NCI-H1092 treated with DMSO at 0.1 percent for 48 hours (cell line): Measurements from ENCODE around the gene GLUD1.
"Not testable (repeated sequence)": the region's sequence is repeated elsewhere in the genome, so short reads cannot be mapped to it uniquely, and the experiment has no call there.

Experiments used
- DNase-seq: peaks from one replicate; lab custom pipeline; 2025; lab: John Stamatoyannopoulos, UW

Gene GLUD1

DNA sequence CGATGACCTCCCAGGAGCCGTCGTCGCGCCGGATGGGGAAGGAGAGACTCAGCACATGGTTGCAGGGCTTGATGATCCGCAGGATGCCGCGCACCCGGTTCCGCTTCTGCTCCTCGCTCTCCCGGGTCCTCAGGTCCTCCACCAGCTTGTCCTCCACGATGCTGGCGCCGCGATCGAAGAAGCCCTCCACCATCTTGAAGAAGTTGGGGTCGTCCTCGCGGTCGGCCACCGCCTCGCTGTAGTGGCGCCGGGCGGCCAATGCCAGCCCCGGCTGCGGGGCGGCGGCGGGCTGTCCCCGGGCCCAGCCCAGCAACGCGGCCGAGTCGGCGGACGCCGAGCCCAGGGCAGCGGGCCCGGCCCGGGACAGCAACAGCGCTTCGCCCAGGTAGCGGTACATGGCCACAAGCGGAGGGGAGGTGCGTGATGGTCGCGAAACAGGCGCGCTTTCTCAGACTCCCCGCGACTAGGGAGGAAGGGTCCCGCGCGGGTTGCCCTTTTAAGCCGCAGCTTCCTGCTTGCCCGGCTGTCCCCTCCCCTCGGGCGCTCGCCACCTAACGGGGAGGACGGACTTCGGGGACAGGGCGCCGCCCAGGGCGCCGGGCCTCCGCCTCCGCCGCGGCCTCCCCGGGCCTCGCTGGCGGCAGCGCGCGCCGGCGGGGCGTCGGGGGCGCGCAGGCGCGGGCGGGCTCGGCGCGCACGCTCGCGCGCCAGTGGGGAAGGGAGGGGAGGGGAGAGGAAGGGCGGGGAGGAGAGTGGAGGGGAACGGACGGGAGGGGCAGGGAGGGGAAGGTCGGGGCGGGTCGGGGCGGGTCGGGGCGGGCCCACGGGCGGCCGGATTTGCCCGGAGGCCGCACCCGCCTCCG, at the start of gene GLUD1, which contains the start of gene SHLD2:
GLUD1 (minus strand) TSS at position 471 of the 863 bp plus-strand sequence; CDS start at position 397, 74 bp downstream.
SHLD2 (plus strand) TSS at position 834 of the 863 bp plus-strand sequence. CDS start 56,149 bp downstream, outside the sequence.
- peak; percentile 79 for DNase-seq

DNA sequence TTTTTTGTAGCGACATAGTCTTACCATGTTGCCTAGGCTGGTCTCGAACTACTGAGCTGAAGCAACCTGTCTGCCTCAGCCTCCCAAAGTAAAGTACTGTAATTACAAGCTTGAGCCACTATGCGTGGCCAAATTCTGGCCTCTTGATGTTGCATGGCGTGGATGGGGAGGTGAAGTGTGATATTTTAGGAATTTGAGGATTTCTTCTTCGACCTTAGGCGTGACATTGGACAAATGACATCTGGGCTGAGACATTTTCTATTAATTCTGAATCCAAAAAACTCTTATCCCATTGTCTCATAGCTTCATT, 48.4 kb upstream of the GLUD1 start:
- DNase-seq = not testable (repeated sequence)

DNA sequence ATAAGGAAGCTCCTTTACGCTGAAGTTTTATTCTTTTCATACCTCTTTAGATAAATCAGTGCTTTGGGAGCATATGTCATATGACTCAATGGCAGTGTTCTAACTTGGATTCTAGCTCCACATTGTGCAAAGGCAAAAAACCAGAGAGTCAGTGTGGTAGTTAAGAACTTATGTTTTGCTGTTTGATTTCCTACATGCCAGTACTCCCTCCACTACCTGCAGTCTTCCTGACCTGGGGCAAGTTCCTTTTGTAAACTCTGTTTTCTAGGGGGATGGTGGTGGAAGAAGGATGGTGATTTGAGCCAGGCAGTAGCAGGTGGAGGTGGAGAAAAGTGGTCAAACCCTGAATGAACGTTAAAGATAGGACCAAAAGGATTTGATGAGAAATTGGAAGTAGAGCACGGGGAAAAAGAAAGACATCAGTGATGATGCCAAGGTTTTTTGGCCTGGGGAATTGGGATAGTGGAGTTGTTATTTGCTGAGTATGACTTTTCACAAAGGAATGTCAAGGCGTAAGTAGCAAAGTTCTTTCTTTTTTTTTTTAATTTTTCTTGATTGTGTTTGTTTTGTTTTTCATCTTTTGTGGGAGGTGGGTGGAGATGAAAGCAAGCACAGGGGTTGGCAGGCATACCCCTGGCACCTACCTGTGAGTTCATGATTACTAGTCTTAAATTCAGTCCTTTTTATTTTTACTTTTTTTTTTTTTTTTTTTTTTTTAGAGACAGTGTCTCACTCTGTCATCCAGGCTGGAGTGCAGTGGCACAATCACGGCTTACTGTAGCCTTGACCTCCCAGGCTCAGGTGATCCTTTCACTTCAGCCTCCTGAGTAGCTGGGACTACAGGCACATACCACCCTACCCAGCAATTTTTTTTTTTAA, 47.8 kb upstream of the GLUD1 start:
- not testable (repeated sequence) for DNase-seq

DNA sequence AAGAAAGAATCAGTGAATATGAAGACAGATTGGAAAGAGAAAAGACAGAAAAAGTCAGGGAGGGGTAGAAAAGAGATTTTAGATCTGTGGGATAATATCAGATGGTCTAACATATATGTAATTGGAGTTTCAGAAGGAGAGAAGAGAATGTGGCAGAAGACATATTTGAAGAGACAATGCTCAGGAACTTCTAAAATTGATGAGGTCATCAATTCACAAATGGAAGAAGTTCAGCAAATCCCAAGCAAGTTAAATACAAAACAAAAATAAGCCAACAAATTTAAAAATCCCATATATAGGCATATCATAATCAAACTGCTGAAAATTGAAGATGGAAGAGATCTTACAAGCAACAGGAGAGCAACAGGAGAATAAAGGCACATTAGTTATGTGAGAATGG, 42.8 kb upstream of the GLUD1 start:
- DNase-seq = not testable (repeated sequence)

DNA sequence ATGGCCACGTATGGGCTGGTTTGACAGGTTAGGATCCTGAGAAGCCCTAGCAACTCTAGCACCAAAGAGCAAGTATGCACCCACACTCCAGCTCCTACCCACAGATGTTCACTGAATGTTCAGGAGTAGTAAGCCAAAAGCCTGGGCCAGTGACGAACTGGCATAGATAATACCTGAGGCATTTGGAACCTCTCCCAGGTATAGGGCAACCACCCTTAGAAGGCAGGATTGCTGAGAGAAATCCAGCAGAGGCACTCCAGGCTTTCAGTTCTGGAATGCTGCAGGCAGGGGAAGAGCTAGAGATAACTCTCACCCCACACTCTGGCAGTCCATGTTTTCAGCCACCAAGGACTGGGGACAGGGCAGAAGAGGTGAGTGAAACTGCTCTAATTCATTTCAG, 39.8 kb upstream of the GLUD1 start:
- not testable (repeated sequence) for DNase-seq

DNA sequence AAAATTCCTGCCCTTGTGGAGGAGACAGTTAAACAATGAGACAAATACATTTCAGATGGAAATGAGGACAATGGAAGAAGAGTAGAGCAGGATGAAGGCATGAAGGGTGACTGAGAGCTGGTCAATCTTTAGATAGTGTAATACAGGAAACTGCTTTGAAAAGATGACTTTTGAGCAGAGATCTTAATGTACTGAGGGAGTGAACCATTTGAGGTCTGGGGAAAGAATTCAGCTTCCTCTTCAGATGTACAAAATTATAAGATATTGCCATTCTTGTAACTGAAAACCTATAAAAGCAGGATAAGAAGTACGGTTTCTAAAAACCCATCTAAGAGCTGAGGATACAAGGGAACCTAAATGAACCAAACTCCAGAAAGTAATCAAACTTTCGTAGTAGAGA, 39.3 kb upstream of the GLUD1 start:
- DNase-seq = not testable (repeated sequence)

DNA sequence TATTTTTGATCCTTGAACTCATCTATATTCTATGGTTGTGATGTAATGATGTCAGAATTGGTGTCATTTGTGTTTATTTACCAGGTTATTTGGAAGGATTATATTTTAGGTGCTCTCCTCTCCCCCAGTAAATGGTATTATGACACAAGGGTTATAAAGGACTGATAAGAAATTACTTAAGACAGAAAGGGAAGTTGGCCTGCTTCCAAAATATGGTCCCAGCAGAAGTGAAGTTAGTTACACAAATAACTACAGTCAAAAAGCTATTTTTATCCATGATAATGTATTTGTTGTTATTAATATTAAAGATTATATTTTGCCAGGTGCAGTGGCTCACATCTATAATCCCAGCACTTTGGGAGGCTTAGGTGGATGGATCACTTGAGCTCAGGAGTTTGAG, 37.5 kb upstream of the GLUD1 start:
- DNase-seq = not testable (repeated sequence)

DNA sequence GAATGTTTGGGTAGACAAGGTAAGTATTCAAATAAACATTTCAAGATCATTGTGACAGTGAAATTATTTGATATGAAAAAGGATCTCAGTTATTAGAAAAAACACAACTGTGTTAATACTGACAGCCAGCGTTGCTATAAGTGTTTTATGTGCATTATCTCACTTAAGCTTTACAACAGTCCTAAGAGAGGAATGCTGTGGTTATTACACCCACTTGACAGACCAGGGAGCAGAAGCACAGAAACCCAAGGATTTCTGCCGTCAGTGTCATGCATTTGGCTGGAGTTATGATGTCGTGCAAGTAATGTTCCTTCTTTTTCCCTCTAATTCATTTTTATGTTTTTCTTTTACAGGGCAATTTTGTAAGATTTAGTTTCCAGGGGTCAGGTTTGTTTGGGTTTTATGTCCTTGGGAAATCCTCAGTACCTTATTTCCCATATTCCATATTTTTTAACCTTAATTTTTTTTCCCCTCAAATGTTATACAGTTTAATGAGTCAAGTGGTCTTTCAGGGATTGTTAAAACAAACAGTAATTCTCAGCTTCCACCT, 33.0 kb upstream of the GLUD1 start:
- not testable (repeated sequence) for DNase-seq

DNA sequence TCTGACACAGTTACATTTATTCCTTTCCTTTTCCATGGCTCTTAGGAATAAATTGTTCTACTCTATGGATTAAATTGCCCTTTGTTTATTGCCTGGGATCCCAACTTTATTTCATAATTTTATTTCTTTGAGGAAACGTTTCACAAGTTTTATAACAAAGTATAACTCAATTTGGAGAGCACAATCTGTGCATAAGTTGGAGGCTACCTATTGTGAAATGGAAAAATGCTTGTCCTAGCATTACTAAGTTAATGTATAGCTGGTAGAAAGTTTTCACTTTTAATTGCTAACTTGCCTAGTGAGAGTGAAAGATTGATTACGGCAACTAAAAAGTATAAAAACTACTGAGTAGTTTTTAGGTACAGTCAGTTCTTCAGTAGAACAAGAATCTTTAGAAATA, 32.4 kb upstream of the GLUD1 start:
- DNase-seq = not testable (repeated sequence)

DNA sequence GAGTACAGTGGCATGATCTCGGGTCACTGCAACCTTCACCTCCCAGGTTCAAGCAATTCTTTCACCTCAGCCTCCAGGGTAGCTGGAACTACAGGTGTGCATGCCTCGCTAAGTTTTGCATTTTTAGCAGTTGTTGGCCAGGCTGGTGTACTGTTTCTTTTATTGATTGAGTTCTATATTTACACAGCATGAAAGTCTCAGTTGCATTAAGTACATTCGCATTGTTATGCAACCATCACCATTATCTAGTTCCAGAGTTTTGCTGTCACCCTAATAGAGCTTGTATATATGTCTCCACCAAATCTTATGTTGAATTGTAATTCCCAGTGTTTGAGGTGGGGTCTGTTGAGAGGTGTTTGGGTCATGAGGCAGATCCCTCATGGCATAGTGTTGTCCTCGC, 28.7 kb upstream of the GLUD1 start:
- DNase-seq = not testable (repeated sequence)

DNA sequence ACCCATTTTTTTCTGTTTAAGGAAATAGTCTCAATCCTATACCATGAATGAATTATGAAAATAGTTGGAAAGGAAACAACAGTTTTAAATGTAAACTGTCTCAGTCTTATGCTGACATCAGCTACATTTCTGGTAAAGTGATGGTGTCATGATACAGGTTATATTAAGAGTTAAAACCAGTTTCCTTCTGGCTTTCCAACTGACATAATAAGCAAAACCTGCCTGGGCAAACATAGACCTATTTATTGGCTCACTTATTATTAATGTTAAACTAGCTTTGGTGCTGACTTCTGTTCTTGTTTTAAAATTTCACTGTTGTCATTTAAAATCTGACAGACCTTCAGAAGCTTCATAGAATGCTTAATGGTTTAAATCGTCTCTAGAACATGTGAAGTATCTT, 24.4 kb upstream of the GLUD1 start:
- not testable (repeated sequence) for DNase-seq

DNA sequence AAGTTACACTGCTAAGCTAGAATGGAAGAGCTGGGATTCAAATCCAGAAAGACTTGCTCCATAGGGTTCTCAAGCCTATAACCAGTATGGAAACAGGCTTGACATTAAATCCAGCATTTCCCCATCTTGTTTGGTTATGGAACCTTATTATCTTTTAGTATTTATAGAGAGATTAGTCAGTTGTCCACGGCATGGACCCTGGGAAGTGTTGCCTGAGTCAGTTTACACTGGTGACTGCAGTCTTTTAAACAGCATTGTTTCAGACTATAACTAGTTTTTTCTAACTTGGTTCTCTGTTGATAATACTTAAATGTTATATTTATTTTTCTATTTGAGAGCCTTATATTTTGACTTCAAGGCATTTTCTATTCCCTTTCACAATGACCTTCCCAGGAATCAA, 23.5 kb upstream of the GLUD1 start:
- not testable (repeated sequence) for DNase-seq

DNA sequence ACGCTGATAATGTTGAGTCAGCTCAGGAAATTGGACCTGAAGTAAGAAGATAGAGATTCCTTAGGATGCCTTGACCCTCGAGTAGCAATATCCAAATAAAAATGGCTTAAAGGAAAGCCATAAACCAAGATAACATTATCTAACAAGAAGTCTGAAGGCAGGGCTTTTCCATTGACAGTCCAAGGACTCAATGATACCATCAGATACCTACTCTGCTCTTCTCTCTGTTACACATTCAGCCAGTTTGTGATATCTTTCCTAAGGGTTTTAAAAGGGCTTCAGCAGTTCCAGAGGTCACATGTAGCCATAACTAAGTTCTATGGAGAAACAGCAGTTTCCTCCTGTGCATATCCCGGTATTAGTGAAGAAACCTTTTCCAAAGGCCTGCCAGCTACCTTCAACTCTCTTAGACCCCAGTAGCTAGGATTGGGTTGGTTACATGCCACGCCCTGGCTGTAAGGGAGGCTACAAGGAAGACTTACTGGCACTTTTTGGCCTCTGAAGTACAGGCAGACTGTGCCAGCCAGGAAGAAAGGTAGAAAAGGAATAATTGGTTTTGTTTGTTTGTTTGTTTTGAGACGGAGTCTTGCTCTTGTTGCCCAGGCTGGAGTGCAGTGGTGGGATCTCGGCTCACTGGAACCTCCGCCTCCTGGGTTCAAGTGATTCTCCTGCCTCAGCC, 10.9 kb upstream of the GLUD1 start:
- no peak for DNase-seq

DNA sequence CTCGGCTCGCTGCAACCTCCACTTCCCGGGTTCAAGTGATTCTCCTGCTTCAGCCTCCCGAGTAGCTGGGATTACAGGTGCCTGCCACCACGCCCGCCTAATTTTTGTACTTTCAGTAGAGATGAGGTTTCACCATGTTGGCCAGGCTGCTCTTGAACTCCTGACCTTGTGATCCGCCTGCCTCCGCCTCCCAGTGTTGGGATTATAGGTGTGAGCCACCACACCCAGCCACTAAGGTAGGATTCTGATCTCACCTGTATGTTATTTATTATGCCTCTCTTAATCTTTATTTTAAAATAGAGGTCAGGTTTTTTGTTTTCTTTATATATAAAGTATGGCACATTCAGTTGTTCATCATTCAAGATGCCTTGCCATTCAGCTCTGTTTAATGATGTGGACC, 10.1 kb upstream of the GLUD1 start:
- not testable (repeated sequence) for DNase-seq

DNA sequence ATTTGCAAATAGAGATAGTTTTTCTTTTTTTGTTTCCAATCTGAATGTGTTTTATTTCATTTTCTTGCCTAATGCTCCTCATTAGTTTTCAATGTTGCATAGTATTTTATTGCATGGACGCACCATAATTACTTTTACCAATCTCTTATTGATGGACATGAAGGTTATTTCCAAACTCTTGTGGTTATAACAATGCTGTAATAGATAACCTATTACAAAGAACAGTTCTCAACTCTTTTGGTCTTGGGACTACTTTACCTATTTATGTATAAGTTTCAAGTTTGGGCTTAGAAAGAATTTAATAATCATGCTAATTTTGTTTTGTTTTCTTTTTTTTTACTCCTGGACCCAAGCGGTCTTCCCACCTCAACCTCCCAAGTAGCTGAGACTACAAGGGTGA, 7.4 kb upstream of the GLUD1 start:
- no peak for DNase-seq

DNA sequence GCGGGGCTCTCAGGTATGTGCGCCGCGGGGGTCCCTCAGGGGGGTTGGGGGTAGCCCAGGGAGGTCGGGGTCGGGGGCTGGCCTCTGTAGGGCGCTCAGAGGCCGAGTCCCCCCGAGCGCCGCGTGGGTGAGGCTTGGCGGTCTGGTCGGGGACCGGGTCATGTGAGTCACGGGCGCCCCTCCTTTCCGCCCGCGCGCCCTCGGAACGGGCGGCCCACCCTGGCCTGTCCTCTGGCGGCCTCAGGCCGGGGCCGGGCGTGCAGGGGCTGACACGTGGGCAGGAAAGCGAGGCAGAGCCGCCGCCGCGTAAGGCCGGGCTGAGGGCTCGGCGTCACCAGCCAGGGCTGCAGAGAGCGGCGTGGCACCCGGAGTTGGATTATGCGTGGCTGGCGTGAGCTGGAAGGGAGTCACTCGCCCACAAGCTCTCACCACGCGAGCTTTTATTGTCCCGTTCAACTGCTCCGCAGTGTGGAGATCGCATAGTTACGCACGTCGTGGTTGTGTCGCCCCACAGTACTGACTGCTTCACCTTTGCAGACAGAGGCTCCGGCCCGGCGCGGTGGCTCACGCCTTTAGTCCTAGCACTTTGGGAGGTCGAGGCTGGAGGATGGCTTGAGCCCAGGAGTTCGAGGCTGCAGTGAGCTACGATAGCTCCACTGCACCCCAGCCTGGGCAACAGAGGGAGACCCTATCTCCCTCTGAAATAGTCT, 748 bp upstream of the GLUD1 start:
- peak; percentile 49 for DNase-seq

DNA sequence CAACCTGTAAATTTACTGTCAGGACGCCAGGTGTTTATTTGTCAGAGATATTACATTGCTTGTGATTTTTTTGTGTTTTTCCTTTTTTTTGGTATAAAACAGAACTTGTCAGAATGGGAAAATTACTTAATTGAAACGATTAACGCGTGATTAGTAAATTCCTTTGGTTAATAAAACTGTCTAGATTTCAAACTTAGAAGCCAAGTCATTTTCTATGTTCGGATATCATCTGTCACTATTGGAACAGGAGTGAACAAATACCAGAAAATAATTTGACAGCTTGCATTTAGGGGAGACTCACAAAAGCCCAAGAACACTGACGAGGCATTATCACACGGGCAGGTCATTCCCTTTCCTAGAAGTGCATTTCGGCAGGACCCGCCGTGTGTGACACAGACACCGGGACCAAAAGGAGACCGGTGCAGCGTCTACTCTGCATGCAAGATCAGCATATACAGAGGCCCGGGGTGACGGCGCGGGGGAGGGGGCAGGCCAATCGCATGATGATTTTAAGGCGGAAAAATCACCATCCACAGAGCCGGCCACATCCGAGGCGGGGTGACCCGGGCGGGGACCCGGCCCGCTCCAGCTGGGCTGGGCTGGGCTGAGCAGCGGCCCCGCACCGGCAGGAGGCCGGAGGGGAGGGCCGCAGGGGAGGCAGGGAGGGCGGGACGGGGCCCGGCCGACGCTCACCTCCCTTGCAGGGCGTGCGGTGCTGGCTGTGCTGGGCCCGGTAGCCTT, 841 bp downstream of the GLUD1 start:
- DNase-seq = peak; percentile 0

DNA sequence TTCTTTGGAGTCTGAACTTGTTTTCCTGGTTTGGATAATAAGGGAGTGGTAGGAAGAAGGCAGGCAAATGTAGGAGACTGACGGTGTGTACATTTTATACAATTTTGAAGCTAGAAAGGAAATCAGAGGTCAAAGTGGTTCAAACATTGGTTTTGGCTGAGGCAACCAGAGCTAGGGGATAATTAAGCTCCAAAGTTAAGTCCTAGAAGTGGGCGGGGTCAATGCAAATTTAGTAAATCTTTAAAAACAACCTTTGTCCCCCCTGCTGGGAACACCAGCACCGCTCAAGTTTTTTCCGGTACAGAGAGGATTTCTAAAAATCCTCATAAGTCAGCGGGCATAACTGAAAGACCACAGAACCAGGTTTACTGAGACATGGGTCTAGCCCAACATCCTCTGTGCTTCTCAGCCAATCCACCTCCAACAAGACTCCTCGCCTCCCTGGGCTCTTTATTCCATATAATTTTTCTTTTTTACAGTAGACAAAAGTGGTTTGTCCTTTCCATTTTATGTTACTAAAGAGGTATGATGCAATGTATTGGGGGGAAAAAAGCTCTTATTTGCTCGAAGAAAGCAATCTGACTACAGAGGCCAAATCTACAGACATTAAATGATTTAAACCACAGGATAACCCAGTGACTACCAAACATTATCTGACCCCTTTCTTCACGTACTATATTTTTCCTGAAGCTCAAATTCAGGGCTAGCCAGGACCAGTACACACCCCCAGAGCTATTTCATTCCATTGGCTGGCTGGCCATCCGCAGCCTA, 1.6 kb downstream of the GLUD1 start:
- DNase-seq = peak; percentile 4

DNA sequence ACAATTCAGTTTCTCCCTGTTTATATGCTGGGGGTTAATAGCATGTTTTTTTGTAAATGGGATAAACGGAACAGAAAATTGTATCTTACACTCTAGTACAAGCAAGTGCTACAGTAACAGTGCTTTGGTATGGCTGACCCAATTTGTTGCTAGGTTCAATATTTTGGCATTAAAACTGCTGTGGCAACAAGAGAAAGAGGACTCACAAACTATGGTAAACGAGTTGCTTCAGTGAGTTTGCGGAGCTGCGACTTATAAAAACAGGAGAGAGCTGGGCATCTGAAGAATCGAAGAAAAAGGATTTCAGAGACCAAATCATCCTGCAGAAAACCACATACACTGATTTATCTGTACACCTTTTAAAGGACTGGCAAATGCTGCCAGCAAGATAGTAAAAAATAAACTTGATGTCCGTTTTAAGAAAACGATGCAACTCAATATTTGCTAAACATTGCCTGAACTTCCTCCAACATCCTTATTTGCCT, 2.2 kb downstream of the GLUD1 start:
- DNase-seq = no peak

DNA sequence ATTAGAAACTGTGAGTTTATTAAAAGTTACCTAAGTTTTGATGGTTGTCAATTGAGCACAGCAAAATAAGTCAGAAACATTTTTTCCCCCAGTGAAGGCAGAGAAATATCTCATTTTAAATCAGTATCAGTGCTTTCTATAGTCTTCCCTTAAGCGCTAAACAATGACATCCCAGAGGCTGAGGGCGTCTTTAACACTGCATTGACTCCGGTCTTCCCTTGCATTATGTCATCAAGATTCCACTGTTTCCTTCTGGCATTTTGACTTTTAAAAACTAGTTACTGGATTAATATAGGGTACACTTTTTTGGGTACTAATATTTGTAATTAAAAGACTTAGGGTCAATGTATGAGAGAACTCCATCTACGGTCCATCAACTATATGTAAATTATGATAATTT, 3.9 kb downstream of the GLUD1 start:
- DNase-seq = no peak
